Gastroesophageal sphincter (tissue), 3 donors: ENCODE results near the gene GALNT12.

Experiments used
- CTCF ChIP-seq, 4 experiments: fragments of 200-600 bp in 2 of 4; fragments of 450-650 bp in 2 of 4; sonication (generic) in 1 of 4; IDR thresholded peaks; one replicate each; pipeline ENCODE4 v1.5.1; 2017 to 2019; ENCODE audit warnings: antibody characterized with exemption in 4 of 4, mild to moderate bottlenecking in 2 of 4, moderate library complexity in 2 of 4
- POLR2A ChIP-seq, 2 donors: fragments of 450-650 bp; IDR thresholded peaks; one replicate each; pipeline ENCODE4 v1.6.1; 2017; ENCODE audit warnings: antibody characterized with exemption in 2 of 2, mild to moderate bottlenecking in 2 of 2, moderate library complexity in 1 of 2
- POLR2AphosphoS5 ChIP-seq: sonication (generic); formaldehyde crosslinking; IDR thresholded peaks from one replicate; pipeline ENCODE4 v1.6.1; 2017; ENCODE audit warnings: antibody characterized with exemption

DNA sequence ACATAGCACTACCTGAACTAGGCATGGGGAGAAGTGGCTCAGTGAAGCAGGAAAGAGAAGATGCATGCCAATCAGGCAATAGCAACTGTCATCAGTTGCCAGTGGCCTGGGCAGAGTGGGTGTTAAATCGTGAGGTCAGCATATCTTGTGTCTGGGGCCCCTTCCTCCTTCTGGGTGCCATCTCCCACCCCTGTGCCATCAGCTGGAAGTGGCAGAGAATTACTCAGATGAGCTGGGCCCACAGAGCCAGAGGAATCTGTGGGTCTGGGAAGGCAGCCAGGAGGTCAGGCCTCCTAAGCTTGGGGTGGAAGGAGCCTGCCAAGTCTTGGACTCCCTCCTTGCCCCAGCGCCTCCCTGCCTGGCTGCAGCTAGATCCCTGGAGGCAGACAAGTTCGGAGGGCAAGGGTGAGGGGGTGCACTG is 66.5 kb downstream of the GALNT12 start:
- TF ChIP-seq CTCF (IDR thresholded peaks at IDR 0.05) (no peak), POLR2A (IDR thresholded peaks at IDR 0.05) (no peak), POLR2AphosphoS5 (no peak)
